IMR-90 (cell line): ENCODE results near the gene DOK6.

Source experiments
- CTCF ChIP-seq: conservative IDR thresholded peaks from 2 replicates; pipeline ENCODE4 v1.5.1; 2012; ENCODE audit warnings: mild to moderate bottlenecking, low read depth, low read length, improper control_type of control experiment
- MXI1 ChIP-seq: IDR thresholded peaks from 2 replicates; pipeline ENCODE4 v1.6.1; 2012; ENCODE audit warnings: low read depth, mild to moderate bottlenecking, low read length, moderate library complexity, borderline replicate concordance
- POLR2A ChIP-seq: IDR thresholded peaks from 2 replicates; pipeline ENCODE4 v1.6.1; 2012; ENCODE audit warnings: mild to moderate bottlenecking, low read depth, low read length

- no peak for TF ChIP-seq CTCF
- no peak for TF ChIP-seq MXI1
- no peak for TF ChIP-seq POLR2A
Observed at GRCh38 chr18:69631281-69631680, 230.6 kb downstream of the DOK6 start.
